T follicular helper cell (primary cell): Measurements from ENCODE around the gene TMEM92.
"Not testable (repeated sequence)": the region's sequence is repeated elsewhere in the genome, so short reads cannot be mapped to it uniquely, and the experiment has no call there.

Source experiments
- DNase-seq: peaks from one replicate; pipeline ENCODE4 v3.0.0-alpha.2; 2020; ENCODE audit warnings: low read depth

The TMEM92 gene

DNA sequence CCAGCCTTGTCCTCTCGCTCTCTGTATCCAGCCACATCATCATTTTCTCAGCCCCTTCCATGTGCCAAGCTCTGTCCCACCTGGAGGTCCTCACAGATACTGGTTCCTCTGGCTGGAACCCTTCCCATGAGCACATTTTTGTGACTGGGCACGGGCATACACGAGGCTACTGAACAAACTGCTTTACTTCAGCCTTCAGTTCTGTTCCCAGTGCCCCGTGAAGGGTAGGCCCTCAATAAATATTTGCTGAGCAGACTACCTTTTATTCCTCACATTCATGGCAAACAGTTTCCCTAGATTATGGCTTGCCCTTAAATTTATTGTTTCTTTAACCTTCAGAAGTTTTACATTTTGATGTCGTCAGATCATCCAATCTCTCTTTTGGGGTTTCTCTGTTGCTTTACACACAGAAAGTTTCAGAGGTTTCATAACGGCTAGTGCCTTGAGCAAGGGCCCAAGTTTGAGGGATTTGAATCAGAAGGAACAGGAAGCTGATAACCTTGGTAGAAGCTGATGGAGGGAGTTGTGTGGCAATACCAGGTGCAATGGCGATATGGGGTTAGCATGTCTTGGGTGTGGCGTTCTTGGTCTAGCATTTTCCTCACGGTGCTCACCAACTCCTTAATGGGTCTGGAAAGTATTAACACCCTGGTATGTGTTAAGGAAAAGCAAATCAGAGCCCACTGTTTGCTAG lies 27.8 kb downstream of the TMEM92 start:
- DNase-seq = no peak

DNA sequence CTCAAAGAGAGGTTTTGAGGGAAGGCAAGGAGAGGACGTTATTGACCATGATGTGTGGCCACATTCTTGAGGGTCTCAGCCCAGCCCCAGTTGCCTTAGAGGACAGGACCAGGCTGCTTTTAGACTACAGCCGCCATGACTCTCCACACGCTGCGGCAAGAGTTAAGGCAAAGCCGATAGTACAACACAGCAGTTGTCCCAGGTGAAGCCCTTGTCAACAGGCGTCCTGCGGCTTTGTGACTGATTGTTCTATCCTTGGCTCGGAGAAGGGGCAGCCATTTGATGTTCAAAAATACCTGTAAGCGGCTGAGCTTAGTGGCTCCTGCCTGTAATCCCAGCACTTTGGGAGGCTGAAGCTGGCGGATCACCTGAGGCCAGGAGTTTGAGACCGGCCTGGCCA lies 28.8 kb downstream of the TMEM92 start:
- DNase-seq = no peak

DNA sequence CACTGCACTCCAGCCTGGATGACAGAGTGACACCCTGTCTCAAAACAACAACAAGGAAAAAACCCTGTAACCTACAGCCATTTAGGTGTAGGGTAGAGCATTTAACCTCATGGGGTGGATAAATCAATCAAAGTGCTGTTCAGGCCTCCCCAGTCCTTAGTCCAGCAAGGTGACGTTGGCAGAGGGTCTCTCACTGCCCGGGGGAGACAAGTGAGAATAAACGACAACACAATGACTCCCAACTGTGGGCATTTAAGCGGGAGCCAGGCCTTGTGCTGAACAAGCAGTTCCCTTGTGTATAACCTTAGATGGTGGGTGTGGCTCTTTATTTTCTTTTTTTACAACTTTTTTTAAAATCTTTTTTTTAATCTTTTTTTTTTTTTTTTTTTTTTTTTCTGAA lies 29.3 kb downstream of the TMEM92 start:
- DNase-seq = no peak

DNA sequence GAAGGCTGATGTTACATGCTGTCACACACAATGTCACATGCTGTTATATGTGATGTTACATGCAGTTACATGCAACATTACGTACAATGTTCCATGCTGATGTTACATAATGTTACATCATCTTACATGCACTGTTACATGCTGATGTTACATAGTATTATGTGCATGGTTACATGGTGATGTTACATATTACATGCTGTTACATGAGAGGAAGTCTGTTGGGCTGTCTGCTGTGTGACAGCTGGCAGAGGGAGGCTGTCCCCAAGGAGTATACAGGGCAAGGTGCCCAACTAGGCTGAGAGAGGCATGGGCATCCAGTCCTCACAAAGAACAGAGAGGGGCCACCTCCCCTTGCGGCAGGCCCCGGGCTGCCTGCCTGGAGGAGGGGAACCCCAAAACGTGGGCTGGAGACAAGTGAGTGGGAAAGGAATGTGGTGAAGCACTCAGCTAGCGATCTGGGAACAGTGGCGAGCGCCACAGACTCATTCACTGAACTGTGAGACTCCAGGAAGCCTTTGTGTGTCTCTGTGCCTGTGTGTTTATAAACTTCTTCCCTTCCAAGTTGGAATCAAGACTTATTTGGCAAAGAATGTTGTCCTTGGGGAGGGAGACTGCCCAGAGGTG lies 30.6 kb downstream of the TMEM92 start:
- DNase-seq = no peak

DNA sequence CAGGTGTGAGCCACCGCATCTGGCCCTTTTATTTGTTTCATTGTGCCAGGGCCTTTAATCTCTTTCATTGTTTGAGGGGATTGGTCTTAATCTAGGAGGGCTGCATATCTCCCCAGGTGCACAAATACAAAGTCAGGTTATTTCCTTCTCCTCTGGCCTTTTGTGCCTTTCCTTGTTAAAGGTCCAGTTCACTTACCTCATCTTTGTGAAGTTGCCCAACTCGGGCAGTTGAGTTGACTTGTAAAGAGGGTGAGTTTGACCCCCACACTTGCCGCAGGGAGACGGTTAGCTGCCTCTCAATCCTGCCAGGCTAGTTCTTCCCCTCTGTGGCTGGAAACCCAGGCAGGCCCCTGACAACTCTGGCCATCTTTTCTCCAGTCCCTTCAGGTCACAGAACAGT lies 33.4 kb downstream of the TMEM92 start:
- no peak for DNase-seq

DNA sequence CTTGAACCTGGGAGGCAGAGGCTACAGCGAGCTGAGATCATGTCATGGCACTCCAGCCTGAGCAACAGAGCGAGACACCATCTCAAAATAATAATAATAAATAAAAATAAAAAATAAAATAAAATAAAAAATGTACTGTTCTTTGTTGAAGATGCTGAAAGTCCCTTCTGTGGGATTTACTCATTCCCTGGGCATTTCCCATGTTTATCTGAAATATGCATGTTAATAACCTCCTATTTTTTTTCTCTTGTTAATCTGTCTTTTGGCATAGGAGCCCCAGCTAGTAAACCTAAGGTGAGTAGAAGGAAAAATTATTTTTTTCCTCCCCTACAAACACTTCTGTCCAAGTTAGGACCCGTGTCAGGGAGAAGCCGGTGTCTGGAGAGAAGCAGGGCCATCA lies 34.4 kb downstream of the TMEM92 start:
- no peak for DNase-seq

DNA sequence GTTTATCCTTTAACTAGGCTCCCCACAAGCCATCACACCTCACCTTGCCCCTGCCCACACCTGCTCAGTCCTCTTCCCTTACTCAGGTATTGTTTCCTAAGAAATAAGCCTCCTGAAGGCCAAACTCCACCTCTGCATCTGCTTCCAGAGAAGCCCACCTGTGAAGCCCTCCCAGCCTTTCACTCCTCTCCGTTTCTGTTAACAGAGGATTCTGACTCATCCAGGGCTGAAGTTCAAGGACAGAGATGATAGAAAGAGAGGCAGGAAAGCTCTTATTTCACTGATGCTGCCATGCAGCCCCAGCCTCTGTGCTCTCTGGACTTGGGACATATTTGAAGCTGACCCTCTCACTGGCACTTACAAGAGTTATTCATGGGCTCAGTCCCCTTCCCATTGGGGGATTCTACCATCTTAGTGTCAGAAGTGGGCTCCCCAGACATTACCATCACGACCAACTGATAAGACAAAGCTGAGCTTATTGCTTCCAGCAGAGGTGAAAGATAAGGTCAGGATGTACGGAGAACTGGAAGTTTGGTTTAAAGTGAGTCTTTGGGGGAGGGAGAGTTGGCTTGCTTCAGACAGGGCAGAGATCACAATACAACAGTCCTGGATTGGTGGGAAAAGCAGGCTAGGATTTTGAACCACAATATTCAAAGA lies 36.3 kb downstream of the TMEM92 start:
- DNase-seq = no peak

DNA sequence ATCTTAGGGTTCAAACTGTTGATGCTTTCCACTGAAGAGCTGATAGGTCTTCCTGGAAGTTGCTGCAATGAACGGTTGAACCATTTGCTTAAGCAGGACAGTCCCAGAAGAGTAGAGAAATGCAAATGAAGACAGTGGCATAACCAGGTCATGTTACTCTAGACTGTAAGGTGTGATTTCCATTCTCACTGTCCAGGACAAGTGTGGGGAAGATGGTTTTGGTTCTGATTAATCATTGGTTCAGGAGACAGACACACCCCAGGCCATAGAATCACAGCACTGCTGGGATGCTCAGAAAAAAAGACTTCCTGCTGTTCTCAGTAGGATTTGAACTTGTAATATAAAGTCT lies 36.8 kb downstream of the TMEM92 start:
- no peak for DNase-seq

DNA sequence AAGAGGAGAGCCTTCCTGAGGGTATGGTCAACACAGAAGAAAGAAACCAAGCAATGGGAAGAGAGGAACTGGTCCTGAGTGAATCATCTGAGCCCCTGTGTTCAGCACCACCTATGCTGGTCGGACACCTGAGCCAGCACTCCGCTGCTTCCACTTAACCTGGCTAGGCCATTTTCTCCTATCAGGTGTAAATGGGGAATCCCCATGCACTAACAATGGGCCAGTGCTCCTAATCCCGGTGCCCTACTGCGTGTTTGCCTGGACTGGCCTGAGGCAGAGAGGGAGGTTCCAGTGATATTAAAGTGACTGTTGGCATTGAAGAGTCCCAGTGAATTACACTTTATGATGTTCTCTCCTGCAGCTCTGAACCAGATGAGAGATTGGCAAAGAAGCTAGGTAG lies 37.2 kb downstream of the TMEM92 start:
- DNase-seq = no peak

DNA sequence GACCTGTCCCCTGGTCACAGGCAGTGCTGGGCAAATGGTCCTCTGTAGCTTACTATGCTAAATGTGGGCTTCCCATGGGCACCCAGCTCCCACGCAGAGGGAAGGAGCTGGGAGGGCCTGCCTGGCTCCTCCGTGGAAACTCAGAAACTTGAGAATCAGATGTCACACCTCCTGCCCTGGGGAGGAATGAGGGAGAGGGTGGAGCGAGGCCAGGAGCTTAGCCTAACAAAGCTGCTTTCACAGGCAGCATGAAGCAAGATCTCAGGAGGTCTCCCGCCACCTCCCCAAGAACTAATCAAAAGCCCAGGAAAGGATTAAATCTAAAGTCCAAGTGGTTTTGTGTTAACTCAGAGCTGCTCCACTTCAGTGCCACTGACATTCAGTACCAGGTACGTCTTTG lies 38.0 kb downstream of the TMEM92 start:
- no peak for DNase-seq

DNA sequence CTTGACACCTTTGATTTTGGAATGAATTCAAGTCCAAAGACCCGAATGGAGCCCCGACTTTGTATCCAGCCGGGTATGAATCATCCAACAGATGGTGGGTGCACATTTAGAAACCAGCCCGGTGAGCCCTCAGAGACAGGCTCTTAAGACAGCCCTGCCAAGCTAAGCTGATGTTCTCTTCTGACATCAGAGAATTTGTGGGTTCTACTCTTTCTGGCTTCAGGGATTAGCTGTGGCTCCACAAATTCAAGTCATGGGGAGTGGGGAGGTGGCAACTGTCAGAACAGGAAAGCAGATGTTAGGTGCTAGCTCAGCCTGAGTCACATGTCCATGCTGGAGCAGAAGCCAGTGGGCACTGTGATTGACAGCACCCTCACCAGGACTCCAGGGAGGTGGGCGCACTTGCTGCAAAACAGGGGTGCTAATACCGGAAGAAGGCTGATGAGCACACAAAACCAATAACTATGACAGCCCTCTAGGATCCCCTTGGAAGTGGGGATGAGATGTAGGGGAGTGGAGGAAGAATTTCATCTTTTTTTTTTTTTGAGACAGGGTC lies 40.3 kb downstream of the TMEM92 start:
- DNase-seq = no peak

DNA sequence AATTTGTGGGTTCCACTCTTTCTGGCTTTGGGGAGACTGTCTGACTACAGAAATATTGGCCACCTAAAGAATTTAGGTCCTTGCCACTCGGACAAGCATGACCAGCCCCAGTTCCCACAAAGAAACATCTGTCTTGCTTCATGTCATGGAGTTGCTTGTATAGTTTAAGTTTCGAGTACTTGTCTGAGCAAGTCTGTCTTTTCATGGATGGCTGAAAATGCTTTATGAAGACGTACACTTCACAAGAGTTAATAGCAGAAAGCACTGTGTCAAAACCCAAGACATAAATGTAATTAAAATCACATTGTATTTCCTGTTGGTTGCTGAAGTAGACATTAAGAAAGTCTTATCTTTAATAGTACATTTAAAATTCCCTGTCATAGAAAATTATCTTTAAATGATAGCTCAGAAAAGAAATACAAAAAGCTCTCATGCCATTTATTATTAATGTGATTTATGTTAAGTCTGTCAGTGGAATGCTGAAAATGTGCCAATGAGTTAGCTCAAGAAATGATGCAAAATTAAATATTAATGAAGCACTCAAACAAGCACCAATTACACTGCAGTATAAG lies 41.8 kb downstream of the TMEM92 start:
- no peak for DNase-seq

DNA sequence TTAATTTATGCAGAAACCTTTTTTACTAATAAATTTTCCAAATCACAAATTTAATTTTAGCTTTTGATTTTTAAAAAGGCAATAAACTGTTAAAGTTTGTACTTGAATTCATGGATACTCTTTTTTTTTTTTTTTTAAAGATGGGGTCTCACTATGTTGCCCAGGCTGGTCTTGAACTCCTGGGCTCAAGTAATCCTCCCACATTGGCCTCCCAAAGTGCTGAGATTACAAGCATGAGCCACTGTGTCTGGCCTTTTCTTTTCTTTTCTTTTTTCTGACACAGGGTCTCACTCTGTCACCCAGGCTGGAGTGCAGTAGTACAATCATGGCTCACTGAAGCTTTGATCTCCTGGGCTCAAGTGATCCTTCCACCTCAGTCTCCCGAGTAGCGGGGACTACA lies 42.4 kb downstream of the TMEM92 start:
- DNase-seq = not testable (repeated sequence)

DNA sequence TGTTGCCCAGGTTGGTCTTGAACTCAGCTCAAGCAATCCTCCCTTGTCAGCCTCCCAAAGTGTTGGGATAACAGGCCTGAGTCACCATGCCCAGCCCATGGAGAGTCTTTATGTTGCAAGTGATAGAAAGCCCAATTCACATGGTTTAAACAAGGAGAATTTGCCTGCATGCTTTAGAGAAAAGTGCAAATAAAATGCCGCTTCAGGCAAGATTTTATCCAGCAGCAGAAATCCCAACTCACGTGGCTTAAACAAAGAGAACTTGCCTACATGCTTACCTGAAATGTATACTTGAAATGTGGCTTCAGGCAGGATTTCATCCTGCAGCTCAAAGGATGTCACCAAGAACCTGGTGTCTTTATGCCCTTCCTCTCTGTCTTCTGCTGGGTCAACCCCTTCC lies 42.9 kb downstream of the TMEM92 start:
- DNase-seq = no peak

DNA sequence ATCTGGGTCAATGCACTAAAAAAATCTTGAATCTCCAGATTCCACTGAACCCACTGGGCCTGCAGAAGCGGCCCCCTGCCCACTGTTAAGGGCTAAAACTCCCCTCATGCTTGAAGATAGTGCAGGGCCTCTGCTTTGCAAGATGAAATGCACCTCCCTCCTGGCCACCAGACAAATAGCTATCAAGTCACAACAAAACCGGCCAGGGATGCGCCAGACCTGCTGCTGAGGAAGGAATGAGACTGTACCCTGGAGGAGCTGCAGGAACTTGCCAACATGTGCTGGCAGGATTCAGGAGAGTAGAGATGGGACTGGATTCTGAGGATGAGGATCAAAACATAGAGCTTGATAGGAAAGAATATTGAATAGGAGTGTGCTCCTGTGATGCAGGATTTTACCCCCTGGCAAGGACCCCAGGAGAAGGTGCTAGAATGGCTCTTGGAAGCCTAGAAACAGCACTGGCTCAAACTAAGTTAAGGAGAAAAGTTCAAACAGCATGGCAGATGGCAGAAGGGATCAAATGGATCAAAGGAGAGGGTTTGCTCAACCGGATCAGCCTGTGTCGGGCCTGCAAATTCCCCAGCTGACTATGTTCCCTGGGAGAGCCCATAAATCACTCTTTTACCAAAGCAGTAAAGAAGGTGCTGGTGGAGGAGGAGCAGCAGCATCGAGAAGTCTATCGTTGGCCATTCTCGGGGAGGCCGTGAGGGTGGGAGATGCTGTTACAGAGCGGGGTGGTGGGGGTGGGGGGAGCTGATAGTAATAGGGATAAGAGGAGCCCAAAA lies 44.4 kb downstream of the TMEM92 start:
- no peak for DNase-seq

DNA sequence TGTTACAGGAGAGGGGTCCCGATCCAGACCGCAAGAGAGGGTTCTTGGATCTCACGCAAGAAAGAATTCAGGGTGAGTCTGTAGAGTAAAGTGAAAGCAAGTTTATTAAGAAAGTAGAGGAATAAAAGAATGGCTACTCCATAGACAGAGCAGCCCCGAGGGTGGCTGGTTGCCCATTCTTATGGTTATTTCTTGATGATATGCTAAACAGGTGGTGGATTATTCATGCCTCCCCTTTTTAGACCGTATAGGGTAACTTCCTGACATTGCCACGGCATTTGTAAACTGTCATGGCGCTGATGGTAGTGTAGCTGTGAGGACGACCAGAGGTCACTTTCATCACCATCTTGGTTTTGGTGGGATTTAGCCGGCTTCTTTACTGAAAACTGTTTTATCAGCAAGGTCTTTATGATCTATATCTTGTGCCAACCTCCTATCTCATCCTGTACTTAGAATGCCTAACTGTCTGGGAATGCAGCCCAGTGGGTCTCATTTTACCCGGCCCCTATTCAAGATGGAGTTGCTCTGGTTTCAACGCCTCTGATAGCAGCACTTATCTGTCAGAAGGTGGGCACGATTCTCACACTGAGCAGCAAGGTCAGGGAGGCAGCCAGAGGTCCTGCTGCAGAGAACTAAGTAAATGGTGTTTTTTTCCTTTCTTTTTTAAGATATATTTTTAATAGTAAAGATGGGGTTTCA lies 45.2 kb downstream of the TMEM92 start:
- DNase-seq = no peak

DNA sequence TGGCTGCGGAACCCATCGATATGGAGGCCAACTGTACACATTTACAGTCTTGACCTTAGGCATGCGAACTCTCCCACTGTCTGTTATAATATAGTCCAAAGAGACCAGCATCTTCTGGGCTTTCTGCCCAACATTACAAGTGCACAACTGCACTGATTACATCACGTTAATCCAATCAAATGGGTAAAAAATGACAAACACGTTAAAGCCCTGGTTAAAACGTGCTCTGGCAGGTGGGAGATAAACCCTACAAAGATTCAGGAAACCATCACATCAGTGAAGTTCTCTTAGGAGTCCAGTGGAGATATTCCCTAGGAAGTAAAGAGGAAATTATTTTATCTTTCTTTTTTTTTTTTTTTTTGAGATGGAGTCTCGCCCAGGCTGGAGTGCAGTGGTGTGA lies 48.0 kb downstream of the TMEM92 start:
- DNase-seq = no peak

DNA sequence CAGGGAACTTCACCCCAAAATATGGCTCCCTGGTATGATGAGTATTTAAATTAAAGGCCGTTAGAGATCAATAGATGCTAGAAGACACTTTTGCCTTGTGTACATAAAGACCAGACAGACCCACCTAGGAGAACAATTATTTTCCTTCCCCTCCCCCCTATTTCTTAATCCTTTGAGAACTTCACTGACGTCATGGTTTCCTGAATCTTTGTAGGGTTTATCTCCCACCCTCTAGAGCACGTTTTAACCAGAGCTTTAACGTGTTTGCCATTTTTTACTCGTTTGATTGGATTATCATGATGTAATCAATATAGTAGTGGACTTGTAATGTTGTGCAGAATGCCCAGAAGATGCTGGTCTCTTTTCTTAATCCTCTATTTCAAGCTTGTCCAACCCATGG lies 48.8 kb downstream of the TMEM92 start:
- DNase-seq = no peak

DNA sequence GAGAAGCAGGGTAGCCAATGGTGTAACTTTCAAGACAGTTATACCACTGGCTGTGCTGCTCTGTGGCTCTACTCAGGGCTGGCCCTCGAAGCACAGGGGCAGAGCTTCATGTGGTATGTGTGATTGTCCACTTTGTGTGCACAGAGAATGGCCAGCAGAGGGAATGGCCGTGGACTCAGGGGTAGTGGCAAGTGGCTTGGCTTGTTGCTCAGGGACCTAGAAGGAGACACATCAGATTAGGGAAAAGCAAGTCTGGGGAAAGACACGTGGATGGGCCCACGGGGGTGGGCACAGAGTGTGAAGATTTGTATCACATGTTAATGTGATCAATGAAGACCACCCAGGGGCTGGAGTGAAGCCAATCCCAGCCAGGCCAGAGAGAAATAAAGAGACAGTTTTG lies 51.6 kb downstream of the TMEM92 start:
- DNase-seq = no peak

DNA sequence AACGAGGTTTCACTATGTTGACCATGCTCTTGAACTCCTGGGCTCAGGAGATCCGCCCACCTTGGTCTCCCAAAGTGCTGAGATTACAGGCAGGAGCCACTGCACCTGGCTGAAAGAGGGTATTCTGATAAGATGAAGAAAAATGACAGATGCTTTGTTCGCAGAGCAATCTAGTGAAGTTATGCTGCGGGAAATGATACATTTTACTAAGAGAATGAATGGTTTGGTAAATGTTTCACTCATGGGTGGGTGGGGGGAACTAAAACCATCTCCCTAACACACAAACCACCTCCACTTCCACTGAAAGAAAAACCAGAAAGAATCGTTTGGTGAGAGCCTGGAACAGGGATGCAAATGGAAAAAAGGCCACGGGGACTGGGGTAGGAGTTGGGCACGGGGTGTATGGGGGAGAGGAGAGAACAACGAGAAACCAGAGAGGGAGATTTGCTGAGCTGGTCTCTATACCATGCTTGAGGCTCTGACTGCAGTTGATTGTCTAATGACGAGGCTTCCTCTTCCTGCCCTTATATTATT lies 52.6 kb downstream of the TMEM92 start:
- no peak for DNase-seq
